Activated CD4-positive, alpha-beta T cell treated with anti-CD3 and anti-CD28 coated beads, Interleukin-2, Interleukin-4, amounts not matched to agents 100 ng/mL and 50 ng/mL, durations not matched to agents 16 hours and 8 hours (primary cell): Measurements from ENCODE around the gene FUZ.

Experiments used
- DNase-seq: peaks from one replicate; pipeline ENCODE4 v3.0.0-alpha.2; 2020; ENCODE audit warnings: low spot score

The FUZ gene

GRCh38 chr19:49851456-49852259, 38.6 kb upstream of the FUZ start:
- no peak for DNase-seq

- DNase-seq = peak; percentile 88
Observed at GRCh38 chr19:49850487-49851342, 37.6 kb upstream of the FUZ start, which contains the start of gene PTOV1. Gene PTOV1, plus strand, starts transcription at chr19:49851159.

- no peak for DNase-seq
Observed at GRCh38 chr19:49850221-49850486, 37.1 kb upstream of the FUZ start.

GRCh38 chr19:49849433-49850220, 36.5 kb upstream of the FUZ start:
- no peak for DNase-seq

GRCh38 chr19:49848938-49849337, 35.8 kb upstream of the FUZ start:
- DNase-seq = peak; percentile 49

GRCh38 chr19:49847731-49848696, 34.9 kb upstream of the FUZ start:
- peak; percentile 56 for DNase-seq

- no peak for DNase-seq
Observed at GRCh38 chr19:49846408-49846807, 33.3 kb upstream of the FUZ start.

- DNase-seq = no peak
Observed at GRCh38 chr19:49845414-49845813, 32.3 kb upstream of the FUZ start.

- no peak for DNase-seq
Observed at GRCh38 chr19:49844138-49845095, 31.3 kb upstream of the FUZ start.

- no peak for DNase-seq
Observed at GRCh38 chr19:49843265-49843664, 30.2 kb upstream of the FUZ start.

- DNase-seq = no peak
Observed at GRCh38 chr19:49840736-49841249, 27.7 kb upstream of the FUZ start.

GRCh38 chr19:49840321-49840720, 27.2 kb upstream of the FUZ start:
- DNase-seq = no peak

- DNase-seq = no peak
Observed at GRCh38 chr19:49839713-49840112, 26.6 kb upstream of the FUZ start.

GRCh38 chr19:49838885-49839588, 25.9 kb upstream of the FUZ start:
- no peak for DNase-seq

- DNase-seq = no peak
Observed at GRCh38 chr19:49837425-49837824, 24.3 kb upstream of the FUZ start.

GRCh38 chr19:49837009-49837310, 23.9 kb upstream of the FUZ start:
- no peak for DNase-seq

GRCh38 chr19:49836176-49837008, 23.3 kb upstream of the FUZ start:
- DNase-seq = no peak

GRCh38 chr19:49835562-49835961, 22.5 kb upstream of the FUZ start:
- DNase-seq = no peak

GRCh38 chr19:49833599-49833998, 20.5 kb upstream of the FUZ start:
- DNase-seq = no peak
